MCF 10A (cell line): Measurements from ENCODE around the gene PPM1J. TPM values are rescaled to one million over a fixed set of nuclear protein-coding genes. Genes with fewer than 3 reads are reported as not detected.
"Not testable (repeated sequence)": the region's sequence is repeated elsewhere in the genome, so short reads cannot be mapped to it uniquely, and the experiment has no call there.

ENCODE experiments used
- BruUV-seq: library from RNA; stranded (reverse); fragments of 400-500 nt; replicated peaks from 2 replicates; lab custom pipeline; 2021; lab: Mats Ljungman, UMichigan
- CTCF ChIA-PET: fragments of 300-600 bp; sonication (Branson Sonifier 250); formaldehyde crosslinking; extraction: SDS; loops from one replicate; lab custom pipeline; 2021; ENCODE audit warnings: antibody characterized with exemption, inconsistent platforms; lab: Yijun Ruan, JAX
- POLR2A ChIA-PET: fragments of 300-600, 350-650 bp; sonication (Branson Sonifier 250); formaldehyde crosslinking; extraction: SDS; loops from one replicate; lab custom pipeline; 2020; ENCODE audit warnings: antibody characterized with exemption, inconsistent platforms; lab: Yijun Ruan, JAX
- DNase-seq: peaks from one replicate; pipeline ENCODE4 v3.0.0-alpha.2; 2018; ENCODE audit not compliant: unreplicated experiment
- H3K27ac Mint-ChIP-seq: one replicate; pipeline ENCODE4 v1.8.0; 2022; ENCODE audit warnings: mild to moderate bottlenecking, low read depth, mixed read lengths; ENCODE audit not compliant: unreplicated experiment
- H3K27me3 Mint-ChIP-seq: one replicate; pipeline ENCODE4 v1.8.0; 2022; ENCODE audit warnings: mixed read lengths; ENCODE audit not compliant: insufficient read depth, unreplicated experiment
- H3K36me3 Mint-ChIP-seq: one replicate; pipeline ENCODE4 v1.8.0; 2022; ENCODE audit warnings: mild to moderate bottlenecking, moderate library complexity, mixed read lengths; ENCODE audit not compliant: insufficient read depth, unreplicated experiment
- H3K4me1 Mint-ChIP-seq: one replicate; pipeline ENCODE4 v1.8.0; 2022; ENCODE audit warnings: mixed read lengths; ENCODE audit not compliant: insufficient read depth, unreplicated experiment
- H3K4me3 Mint-ChIP-seq: one replicate; pipeline ENCODE4 v1.8.0; 2022; ENCODE audit warnings: mild to moderate bottlenecking, moderate library complexity, mixed read lengths; ENCODE audit not compliant: unreplicated experiment
- H3K9me3 Mint-ChIP-seq: one replicate; pipeline ENCODE4 v1.8.0; 2022; ENCODE audit warnings: mixed read lengths; ENCODE audit not compliant: unreplicated experiment
- intact Hi-C: fragments of 100-400 bp; cut with micrococcal nuclease; formaldehyde crosslinking; loops from 2 replicates; pipeline ENCODE4 v1.14.1; 2022
- total RNA-seq: library from RNA; stranded (reverse); gene quantifications from 2 replicates; pipeline ENCODE4 v1.2.3, GENCODE V29; 2022
- TF ChIP-seq, protein P1 (sequence below): fragments of 200-600 bp; IDR thresholded peaks from one replicate; pipeline ENCODE4 v1.8.0; 2022; ENCODE audit warnings: antibody characterized with exemption, mild to moderate bottlenecking; ENCODE audit not compliant: unreplicated experiment

PPM1J gene
- total RNA-seq, 1 experiment from 2014 or later: 1.5 TPM

DNA sequence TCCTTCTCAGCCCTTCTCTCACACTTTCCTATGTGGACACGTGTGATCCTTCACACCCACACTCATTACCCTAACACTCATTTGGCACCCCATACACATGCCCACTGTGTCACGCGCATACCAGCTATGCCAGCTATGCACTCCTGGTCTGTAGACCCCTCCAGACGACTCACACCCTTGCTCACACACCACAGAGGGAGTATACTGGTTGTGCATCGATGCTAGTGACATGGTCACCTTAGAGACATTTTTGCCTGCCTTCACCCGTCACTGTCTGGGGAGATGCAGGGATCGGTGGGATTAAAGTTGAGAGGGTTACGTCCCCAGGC, 8.3 kb upstream of the PPM1J start:
- intact Hi-C loops: no loop called here
- no peaks in the 10 kb centered on the region for H3K9me3 Mint-ChIP-seq
- ChIA-PET CTCF (interaction anchor here (0.6 to 15.1 kb wide), 2 partner anchors 80 to 256 kb away, joined by 4 to 838 read pairs; no protein-coding TSS in a partner anchor), POLR2A (no interaction called here)
- TF ChIP-seq, protein P1, sequence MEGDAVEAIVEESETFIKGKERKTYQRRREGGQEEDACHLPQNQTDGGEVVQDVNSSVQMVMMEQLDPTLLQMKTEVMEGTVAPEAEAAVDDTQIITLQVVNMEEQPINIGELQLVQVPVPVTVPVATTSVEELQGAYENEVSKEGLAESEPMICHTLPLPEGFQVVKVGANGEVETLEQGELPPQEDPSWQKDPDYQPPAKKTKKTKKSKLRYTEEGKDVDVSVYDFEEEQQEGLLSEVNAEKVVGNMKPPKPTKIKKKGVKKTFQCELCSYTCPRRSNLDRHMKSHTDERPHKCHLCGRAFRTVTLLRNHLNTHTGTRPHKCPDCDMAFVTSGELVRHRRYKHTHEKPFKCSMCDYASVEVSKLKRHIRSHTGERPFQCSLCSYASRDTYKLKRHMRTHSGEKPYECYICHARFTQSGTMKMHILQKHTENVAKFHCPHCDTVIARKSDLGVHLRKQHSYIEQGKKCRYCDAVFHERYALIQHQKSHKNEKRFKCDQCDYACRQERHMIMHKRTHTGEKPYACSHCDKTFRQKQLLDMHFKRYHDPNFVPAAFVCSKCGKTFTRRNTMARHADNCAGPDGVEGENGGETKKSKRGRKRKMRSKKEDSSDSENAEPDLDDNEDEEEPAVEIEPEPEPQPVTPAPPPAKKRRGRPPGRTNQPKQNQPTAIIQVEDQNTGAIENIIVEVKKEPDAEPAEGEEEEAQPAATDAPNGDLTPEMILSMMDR: no peak
- H3K27ac Mint-ChIP-seq: no peak overlapping the region
- H3K36me3 Mint-ChIP-seq: no peaks in the 10 kb centered on the region
- no peak overlapping the region for H3K4me3 Mint-ChIP-seq
- DNase-seq: no peak
- BruUV-seq: no TSS peak
- no peaks in the 10 kb centered on the region for H3K27me3 Mint-ChIP-seq
- H3K4me1 Mint-ChIP-seq: peaks cover 3% of the 10 kb centered on the region

DNA sequence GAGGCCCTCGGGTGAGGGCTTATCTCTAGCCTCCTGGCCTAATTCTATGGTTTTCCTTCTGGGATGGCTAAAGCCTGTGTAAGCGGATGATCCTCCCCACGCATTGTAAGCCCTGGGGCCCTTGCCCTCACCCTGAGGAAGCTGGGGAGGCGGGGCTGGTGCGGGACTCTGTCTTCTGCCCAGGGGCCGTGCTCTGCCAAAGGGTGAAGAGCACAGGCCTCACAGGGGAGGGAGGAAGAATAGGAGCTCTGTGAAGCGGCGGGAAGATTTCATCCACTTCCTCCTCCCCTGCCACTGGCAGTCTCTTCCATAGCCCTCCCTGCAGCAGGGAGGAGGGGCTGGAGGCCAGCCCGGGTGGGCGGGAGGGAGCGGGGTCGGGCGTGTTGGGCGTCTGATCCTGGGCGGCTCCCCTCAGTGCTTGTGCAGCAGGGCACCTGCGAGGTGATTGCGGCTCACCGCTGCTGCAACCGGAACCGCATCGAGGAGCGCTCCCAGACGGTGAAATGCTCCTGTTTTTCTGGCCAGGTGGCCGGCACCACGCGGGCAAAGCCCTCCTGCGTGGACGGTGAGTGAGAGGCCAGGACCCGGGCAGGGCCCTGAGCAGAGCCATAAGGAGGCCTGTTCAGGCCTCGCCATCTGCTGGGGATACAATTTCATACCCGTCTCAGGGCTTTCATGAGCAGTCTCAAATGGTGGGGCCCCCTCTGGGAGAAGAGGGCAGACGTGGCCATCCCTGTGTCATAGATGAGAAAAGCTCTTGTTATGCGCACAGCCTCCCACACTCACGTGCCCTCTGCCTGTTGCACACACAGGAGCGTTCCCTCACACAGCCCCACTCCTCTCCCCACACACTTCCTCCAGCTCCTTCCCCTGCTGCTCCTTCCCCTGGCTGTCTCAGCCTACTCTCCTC, 7.7 kb upstream of the PPM1J start:
- ChIA-PET CTCF (interaction anchor here (0.6 to 15.1 kb wide), 5 partner anchors 15 to 350 kb away, joined by 3 to 838 read pairs (median 4); partner anchors contain the start of gene LRIG2), POLR2A (interaction anchor here (0.6 to 0.7 kb wide), 2 partner anchors 83 to 602 kb away, joined by 3 read pairs; no protein-coding TSS in a partner anchor)
- BruUV-seq: no TSS peak
- no peak for DNase-seq
- Mint-ChIP-seq H3K9me3 (no peaks in the 10 kb centered on the region), H3K27ac (no peak overlapping the region), H3K4me3 (no peak overlapping the region), H3K4me1 (peaks cover 5% of the 10 kb centered on the region), H3K27me3 (no peaks in the 10 kb centered on the region), H3K36me3 (no peaks in the 10 kb centered on the region)
- TF ChIP-seq, protein P1: no peak
- intact Hi-C loops: no loop called here

DNA sequence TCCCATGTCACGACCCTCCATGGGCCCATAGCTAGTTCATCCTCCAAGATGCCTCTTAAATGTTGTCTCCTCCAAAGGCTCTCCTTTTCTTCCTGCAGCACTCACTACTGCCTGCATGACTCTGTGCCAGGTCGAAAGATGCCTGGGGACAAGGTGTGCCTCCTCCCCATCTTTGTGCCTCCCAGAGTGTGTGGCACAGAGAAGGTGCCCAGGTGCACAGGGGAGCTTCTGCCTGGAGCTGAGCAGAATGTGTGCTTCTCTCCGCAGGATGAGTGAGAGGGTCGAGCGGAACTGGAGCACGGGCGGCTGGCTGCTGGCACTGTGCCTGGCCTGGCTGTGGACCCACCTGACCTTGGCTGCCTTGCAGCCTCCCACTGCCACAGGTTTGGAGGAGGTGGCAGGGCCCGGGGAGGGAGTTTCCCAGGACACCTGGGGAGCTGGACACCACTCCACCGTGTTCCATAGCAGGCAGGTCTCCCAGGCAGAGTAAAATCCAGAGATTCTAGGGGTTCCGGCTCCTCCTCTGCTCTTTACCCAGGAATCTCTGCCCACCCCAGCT, 6.9 kb upstream of the PPM1J start:
- TF ChIP-seq, protein P1: no peak
- H3K4me3 Mint-ChIP-seq: no peak overlapping the region
- ChIA-PET POLR2A (no interaction called here), CTCF (interaction anchor here (0.6 to 15.1 kb wide), 9 partner anchors 10 to 351 kb away, joined by 3 to 838 read pairs (median 6); partner anchors contain the start of gene LRIG2)
- no peaks in the 10 kb centered on the region for H3K27me3 Mint-ChIP-seq
- DNase-seq: no peak
- intact Hi-C loops: no loop called here
- no TSS peak for BruUV-seq
- H3K9me3 Mint-ChIP-seq: no peaks in the 10 kb centered on the region
- H3K27ac Mint-ChIP-seq: no peak overlapping the region
- H3K4me1 Mint-ChIP-seq: peaks cover 5% of the 10 kb centered on the region
- no peaks in the 10 kb centered on the region for H3K36me3 Mint-ChIP-seq

DNA sequence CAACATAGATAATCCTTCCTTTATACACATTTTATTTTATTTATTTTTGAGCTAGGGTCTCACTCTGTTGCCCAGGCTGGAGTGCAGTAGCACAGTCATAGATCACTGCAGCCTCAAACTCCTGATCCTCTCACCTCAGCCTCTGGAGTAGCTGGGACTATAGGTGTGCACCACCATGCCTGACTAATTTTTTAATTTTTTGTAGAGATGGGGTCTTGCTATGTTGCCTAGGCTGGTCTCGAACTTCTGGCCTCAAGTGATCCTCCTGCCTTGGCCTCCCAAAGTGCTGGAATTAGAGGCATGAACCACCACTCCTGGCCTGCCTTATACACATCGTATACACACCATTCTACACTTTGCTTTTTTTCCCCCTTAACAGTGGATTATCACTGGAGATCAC, 6.2 kb upstream of the PPM1J start:
- BruUV-seq, H3K4me1 Mint-ChIP-seq, POLR2A ChIA-PET, H3K27me3 Mint-ChIP-seq, H3K9me3 Mint-ChIP-seq, H3K4me3 Mint-ChIP-seq, intact Hi-C loops, H3K27ac Mint-ChIP-seq, DNase-seq, H3K36me3 Mint-ChIP-seq: not testable (repeated sequence)
- CTCF ChIA-PET: interaction anchor here (0.6 to 15.1 kb wide), 11 partner anchors 10 to 352 kb away, joined by 3 to 838 read pairs (median 4); partner anchors contain the start of gene LRIG2
